ENCODE measurements around the gene GRIN2C.
"Not testable (repeated sequence)": the region's sequence is repeated elsewhere in the genome, so short reads cannot be mapped to it uniquely, and the experiment has no call there.

GRIN2C gene

GRCh38 chr17:74859459-74860228 is at the start of gene GRIN2C:
Gene GRIN2C, minus strand, starts transcription at chr17:74859885. Its CDS starts 4,793 bp downstream, at chr17:74855092.
- peak; percentile 55 for DNase-seq

GRCh38 chr17:74909097-74909496 is 49.4 kb upstream of the GRIN2C start:
- DNase-seq, result not testable (repeated sequence)

- DNase-seq, result no peak
These were observed 47.3 kb upstream of the GRIN2C start for GRCh38 chr17:74907012-74907411.

- DNase-seq, result not testable (repeated sequence)
These were observed 46.6 kb upstream of the GRIN2C start for GRCh38 chr17:74906214-74906793.

- no peak for DNase-seq
These were observed 45.2 kb upstream of the GRIN2C start for GRCh38 chr17:74904687-74905409.

GRCh38 chr17:74903671-74904070 is 44.0 kb upstream of the GRIN2C start:
- DNase-seq, result no peak

- DNase-seq, result no peak
These were observed 43.3 kb upstream of the GRIN2C start for GRCh38 chr17:74903034-74903433.

GRCh38 chr17:74901353-74902135 is 41.9 kb upstream of the GRIN2C start:
- DNase-seq, result no peak

GRCh38 chr17:74900208-74900607 is 40.5 kb upstream of the GRIN2C start:
- no peak for DNase-seq

- DNase-seq, result no peak
These were observed 38.8 kb upstream of the GRIN2C start for GRCh38 chr17:74898376-74898946.

- DNase-seq, result no peak
These were observed 34.4 kb upstream of the GRIN2C start for GRCh38 chr17:74893936-74894671.

- DNase-seq, result peak; percentile 51
These were observed 33.6 kb upstream of the GRIN2C start, which contains the start of gene FADS6 for GRCh38 chr17:74892974-74893911. Gene FADS6, minus strand, starts transcription at chr17:74893633. Its CDS starts 38 bp downstream, at chr17:74893595.

- DNase-seq, result peak; percentile 80
These were observed 32.5 kb upstream of the GRIN2C start for GRCh38 chr17:74892013-74892841.

GRCh38 chr17:74890554-74890953 is 30.9 kb upstream of the GRIN2C start:
- no peak for DNase-seq

GRCh38 chr17:74888469-74888868 is 28.8 kb upstream of the GRIN2C start:
- DNase-seq, result no peak

- DNase-seq, result no peak
These were observed 23.6 kb upstream of the GRIN2C start for GRCh38 chr17:74883241-74883745.

- no peak for DNase-seq
These were observed 23.0 kb upstream of the GRIN2C start for GRCh38 chr17:74882517-74883240.

GRCh38 chr17:74881073-74881472 is 21.4 kb upstream of the GRIN2C start:
- DNase-seq, result no peak

GRCh38 chr17:74879308-74879707 is 19.6 kb upstream of the GRIN2C start:
- no peak for DNase-seq

All from DMS53 (cell line).